Measurements from ENCODE around the gene STX11.
"Not testable (repeated sequence)": the region's sequence is repeated elsewhere in the genome, so short reads cannot be mapped to it uniquely, and the experiment has no call there.

The STX11 gene

GRCh38 chr6:144179237-144179636 is 28.9 kb downstream of the STX11 start:
- DNase-seq: no peak

DNA sequence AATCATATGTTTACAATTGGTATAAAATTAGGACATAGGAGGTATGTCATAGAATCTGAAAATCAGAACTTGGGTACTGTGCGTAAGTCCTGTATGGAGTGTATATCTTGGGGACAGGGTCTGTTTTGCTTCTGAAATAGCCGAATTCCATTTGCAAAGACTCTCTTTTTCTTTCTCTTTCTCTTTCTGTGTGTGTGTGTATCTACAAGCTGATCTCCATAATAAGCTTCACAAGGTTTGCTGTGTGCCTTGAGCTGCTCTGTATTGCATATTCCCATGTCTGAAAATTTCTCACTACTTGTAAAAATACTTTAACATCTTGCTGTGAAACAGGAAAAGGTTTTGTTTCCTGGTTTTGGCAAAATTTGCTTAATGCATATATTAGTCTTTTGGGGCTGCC is 29.5 kb downstream of the STX11 start:
- DNase-seq: no peak

DNA sequence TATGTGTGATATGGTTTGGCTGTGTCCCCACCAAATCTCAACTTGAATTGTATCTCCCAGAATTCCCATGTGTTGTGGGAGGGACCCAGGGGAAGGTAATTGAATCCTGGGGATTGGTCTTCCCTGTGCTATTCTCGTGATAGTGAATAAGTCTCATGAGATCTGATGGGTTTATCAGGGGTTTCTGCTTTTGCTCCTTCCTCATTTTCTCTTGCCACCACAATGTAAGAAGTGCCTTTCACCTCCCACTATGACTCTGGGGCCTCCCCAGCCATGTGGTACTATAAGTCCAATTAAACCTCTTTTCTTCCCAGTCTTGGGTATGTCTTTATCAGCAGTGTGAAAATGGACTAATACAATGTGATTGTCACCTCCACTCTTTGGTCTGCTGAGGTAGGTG is 30.0 kb downstream of the STX11 start:
- DNase-seq: not testable (repeated sequence)

DNA sequence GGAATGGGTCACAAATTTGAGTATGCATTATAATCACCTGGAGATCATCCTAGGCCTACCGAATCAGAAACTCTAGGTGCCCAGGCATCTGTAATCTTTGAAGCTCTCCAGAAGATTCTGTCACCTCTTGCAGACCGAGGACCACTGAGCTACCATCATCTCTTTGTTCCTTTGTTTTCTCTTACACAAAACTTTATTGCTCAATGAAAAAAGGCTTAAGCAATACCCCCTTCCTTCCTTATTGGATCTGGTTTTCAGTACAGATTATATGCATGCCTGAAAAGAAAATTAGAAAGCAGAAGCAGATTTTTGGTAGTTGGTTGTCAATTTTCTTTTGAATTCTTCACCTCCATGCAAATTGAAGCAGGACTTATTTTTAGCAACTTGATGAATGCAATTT is 31.3 kb downstream of the STX11 start:
- no peak for DNase-seq

- DNase-seq: not testable (repeated sequence)
Observed at GRCh38 chr6:144184186-144184585, 33.9 kb downstream of the STX11 start.

DNA sequence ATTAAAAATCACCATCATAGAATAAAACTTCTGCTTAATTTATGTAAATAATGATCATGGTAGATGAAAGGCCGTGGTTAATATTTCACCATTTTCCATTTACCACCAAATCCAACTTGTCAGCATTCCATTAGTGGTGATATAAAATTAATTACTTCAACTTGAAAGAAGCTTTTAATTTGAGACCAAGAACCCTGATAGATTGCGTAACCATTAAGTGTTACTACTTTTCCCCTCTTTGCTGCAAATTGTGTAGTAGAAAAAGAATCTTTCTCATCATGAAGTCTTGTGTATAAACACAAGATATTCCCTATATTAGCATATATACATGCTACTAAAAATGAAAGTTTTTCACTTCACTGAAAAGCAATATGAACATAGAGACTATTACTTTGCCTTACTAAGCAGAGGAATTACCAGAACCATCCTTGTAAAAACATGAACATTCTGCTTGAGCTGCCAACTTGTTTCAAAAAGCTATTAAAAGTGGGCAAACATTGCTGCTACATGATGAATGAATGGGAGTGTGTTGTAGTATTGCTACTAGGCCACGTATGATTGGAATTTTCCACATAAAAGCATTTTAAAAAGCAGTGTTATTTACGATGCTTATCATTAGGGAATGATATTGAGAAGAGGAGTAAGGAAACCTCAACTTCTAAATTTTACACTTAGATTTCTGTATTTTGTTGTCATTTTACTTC is 35.0 kb downstream of the STX11 start:
- DNase-seq: no peak

DNA sequence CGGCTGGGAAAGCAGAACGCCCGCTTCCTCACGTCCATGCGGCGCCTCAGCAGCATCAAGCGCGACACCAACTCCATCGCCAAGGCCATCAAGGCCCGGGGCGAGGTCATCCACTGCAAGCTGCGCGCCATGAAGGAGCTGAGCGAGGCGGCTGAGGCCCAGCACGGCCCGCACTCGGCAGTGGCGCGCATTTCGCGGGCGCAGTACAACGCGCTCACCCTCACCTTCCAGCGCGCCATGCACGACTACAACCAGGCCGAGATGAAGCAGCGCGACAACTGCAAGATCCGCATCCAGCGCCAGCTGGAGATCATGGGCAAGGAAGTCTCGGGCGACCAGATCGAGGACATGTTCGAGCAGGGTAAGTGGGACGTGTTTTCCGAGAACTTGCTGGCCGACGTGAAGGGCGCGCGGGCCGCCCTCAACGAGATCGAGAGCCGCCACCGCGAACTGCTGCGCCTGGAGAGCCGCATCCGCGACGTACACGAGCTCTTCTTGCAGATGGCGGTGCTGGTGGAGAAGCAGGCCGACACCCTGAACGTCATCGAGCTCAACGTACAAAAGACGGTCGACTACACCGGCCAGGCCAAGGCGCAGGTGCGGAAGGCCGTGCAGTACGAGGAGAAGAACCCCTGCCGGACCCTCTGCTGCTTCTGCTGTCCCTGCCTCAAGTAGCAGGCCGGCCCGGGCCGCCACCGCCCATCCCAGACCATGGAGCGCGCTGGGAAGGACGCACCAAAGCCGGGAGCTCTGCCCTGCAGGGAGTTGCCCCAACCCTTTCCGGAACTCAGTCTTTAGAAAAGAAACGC is 36.7 kb downstream of the STX11 start:
- DNase-seq: no peak

DNA sequence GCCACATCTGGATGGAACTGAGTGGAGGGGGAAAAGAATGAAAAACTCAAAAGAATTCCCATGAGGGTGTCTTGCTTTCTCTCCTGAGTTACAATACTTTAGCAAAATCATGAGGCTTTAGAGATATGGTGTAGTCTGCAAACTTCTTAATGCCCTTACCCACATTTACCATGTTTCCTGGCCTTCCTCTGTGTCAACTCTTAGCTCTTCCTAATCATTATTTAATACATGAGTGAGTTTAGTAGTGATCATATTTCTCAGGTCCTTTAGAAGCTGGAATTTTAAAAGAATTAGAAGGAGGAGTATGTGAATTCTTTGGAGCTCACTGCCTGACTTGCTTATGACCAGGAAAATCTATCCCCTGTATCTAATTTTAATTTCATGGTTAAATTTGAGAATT is 39.0 kb downstream of the STX11 start:
- no peak for DNase-seq

- DNase-seq: no peak
Observed at GRCh38 chr6:144190080-144190479, 39.8 kb downstream of the STX11 start.

DNA sequence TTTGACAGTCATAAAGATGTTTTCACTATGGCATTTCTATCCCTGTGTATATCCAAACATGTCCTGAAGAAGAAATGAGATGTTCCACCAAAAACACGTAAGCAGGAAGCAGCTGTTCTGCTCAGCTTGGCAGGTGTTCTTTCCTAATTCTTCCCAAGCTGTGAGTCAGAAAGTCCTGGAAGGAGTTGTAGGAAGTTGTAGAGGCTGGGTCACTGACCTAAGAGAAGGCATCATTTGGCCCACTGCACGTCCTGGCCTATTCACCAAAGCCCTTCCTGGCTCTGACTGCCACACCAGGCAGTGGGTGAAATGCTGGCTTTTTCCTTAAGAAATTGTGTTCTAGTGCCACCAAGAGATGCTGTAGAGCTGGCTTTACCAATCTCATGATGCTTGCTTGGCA is 40.3 kb downstream of the STX11 start:
- no peak for DNase-seq

DNA sequence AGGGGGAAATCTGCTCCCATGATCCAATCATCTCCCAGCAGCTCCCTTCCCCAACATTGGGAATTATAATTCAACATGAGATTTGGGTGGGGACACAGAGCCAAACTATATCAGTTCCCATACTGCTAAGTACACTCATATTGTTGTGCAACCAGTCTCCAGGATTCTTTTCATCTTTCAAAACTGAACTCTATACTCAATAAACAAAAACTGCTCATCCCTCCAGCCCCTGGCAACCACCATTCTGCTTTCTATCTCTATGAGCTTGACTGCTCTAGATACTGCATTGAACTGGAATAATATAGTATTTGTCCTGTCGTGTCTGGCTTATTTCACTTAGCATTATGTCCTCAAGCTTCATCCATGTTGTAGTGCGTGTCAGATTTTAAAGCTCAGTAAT is 42.9 kb downstream of the STX11 start:
- DNase-seq: no peak

- no peak for DNase-seq
Observed at GRCh38 chr6:144194293-144194810, 44.0 kb downstream of the STX11 start.

- no peak for DNase-seq
Observed at GRCh38 chr6:144195671-144196270, 45.5 kb downstream of the STX11 start.

DNA sequence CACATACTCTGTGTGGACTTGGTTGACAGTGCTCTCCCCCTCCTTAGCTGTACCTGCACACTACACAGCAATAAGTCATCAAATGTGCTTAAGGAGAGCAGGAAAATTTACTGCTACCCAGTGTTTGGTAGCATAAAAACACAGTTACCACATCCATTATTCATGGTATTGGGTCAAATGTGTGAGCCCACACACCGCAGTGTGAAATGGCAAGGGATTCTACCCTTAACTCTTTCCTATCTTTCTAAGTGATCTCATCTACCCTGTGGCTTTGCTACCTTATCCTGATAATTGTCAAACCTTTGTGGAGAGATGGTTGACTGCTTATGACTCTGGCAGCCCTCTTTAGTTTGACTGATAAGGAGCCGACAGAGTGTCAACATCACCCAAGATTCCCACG is 47.6 kb downstream of the STX11 start:
- DNase-seq: no peak

- DNase-seq: no peak
Observed at GRCh38 chr6:144202879-144203468, 52.7 kb downstream of the STX11 start.

GRCh38 chr6:144211160-144211559 is 60.8 kb downstream of the STX11 start:
- DNase-seq: no peak

DNA sequence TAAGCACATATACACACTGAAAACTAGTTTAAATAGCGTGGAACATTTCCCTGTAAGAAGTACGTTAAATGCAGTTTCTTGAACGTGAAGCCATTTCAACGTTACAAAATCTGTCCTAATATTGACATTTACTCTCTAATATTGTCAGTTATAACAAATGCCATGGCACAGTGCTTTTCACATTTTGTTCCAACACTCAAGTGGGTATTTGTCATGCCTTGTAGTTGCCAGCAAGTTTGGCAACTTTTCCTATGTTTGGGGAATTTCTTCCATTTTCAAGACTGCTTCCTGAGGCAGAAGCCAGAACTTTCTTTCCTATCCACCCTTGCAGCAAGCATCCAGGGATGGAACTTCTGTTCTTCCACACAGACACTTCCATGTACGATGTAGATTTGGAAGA is 63.0 kb downstream of the STX11 start:
- DNase-seq: no peak

DNA sequence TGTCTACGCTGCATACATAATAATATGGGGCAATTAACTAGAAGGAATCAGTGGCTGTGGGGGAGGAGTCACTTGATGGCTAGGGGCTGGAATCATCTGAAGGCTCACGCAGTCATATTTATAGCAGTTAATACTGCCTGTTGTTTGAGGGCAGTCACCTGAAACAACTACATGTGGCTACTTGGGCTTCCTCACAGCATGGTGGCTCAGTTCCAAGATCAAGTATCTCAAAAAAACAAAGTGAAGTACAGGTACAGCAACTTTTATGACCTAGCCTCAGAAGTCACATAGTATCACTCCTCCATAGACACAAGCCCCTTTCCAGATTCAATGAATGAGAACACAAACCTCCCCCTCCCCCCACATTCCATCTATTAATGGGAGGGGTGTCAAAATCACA is 63.7 kb downstream of the STX11 start:
- no peak for DNase-seq

DNA sequence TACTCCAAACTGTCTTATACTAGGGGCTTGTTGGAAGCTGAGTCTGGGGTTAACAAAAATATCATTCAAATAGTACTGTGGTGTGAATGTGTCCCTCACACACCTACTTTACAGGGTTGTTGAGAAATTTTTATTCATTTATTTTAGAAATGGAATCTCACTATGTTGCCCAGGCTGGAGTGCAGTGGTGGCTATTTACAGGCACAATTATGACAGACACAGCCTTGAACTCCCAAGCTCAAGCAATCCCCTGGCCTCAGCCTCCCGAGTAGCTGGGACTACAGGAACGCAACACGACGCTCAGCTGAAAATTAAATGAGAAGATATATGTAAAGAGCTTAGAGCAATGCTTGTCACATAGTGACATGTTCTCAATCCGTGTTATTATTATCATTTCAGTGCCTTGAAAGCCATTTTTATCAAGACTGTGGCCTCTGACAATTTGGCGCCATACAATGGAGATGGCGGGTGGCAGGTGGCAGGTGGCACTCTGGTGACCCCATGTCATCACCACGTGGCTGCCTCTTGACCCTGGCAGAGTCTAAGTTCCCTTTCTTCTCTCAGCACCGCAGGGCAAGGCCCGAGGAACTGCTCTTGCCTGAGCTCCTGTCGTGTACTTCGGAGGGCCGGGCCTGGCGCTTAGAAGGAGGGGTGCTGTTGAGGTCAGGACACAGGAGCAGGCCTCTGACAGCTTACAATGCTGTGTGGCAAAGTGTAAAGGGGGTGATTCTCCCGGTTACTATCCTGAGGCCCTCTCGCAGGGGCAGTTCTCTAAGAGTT is 64.5 kb downstream of the STX11 start:
- DNase-seq: no peak

DNA sequence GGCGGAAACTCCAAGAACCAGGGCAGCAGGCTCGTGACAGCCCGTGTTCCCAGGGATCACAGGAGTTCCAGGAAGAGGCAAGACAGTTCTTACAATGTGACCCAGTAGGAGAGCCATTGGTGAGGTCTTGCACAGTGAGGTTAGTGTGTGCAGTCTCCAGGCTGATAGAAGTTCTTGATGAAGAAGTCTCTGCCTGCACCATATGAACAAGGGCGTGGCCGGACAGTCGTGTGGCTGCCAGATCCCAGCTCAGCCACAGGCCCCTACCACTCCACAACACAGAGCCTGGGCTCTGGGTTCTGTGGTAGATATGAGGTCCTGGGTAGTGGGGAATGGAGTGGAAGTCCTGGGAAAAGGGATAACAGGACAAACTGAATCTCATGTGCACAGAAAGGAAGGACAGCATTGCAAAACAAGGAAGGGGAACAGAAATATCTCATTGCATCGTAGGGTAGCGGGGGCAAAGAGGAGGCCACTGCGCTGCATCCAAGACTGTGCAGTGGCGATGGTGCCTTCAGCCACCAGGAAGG is 65.2 kb downstream of the STX11 start:
- peak; percentile 30 for DNase-seq

DNA sequence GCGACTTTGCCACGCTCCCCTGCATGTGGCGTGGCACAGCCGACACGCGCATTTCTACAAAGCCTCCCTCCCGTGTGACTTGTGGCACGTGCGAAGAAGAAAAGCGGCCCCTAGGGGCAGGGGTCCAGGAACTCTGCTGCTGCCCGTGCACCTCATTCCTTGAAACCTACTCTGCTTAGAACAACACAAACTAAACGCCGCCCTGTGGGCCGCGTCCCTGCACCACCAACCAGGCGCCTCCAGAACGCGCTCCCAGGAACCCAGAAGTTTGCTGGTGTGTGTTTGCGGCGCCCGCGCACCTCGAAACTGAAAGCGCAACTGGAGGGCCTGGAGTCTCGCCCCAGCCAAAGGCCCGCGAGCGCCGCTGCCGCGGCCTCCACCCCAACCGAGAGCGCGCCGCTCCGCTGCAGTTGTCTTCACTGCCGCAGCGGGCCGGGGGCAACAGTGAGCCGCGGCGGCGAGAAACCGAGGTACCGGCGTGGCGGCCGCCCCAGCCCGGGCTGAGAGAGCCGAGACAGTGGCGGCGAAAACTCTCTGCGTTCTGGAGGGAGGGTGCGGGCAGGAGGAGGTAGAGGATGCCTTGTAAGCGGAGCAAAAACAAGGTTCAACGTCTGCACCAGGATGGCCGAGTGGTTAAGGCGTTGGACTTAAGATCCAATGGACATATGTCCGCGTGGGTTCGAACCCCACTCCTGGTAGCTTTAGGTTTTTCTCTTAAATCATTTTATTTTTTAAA is 65.8 kb downstream of the STX11 start:
- peak; percentile 92 for DNase-seq
